Prostate gland (tissue), 2 donors: ENCODE measurements around the gene IVD. TPM values are rescaled to one million over a fixed set of nuclear protein-coding genes. Genes with fewer than 3 reads are reported as not detected.

Experiments used
- DNase-seq: peaks from one replicate; pipeline ENCODE4 v3.0.0-alpha.2; 2019; ENCODE audit warnings: low spot score
- H3K27ac ChIP-seq, 2 donors: fragments of 200-600 bp; sonication (generic); 2 replicates each; pipeline ENCODE4 v1.5.1; 2017 to 2019
- H3K27me3 ChIP-seq: fragments of 200-600 bp; sonication (generic); replicated peaks from 2 replicates; pipeline ENCODE4 v1.5.1; 2019; ENCODE audit not compliant: insufficient read depth
- H3K36me3 ChIP-seq, 2 donors: fragments of 200-600 bp; sonication (generic); 1 replicate in 1 of 2; 2 replicates in 1 of 2; pipeline versions ENCODE4 v1.5.1 to v1.8.1; 2017 to 2019
- H3K4me1 ChIP-seq: fragments of 200-600 bp; sonication (generic); replicated peaks from 2 replicates; pipeline ENCODE4 v1.5.1; 2019
- H3K4me3 ChIP-seq, 2 donors: fragments of 200-600 bp; sonication (generic); 2 replicates each; pipeline ENCODE4 v1.5.1; 2017 to 2019
- H3K9me3 ChIP-seq: fragments of 200-600 bp; sonication (generic); 2 replicates; pipeline ENCODE4 v1.5.1; 2017
- POLR2A ChIP-seq: fragments of 450-650 bp; IDR thresholded peaks from one replicate; pipeline ENCODE4 v1.6.1; 2016; ENCODE audit warnings: antibody characterized with exemption, mild to moderate bottlenecking
- POLR2AphosphoS5 ChIP-seq: sonication (generic); formaldehyde crosslinking; IDR thresholded peaks from one replicate; pipeline ENCODE4 v1.6.1; 2017; ENCODE audit warnings: antibody characterized with exemption
- WGBS: methylation state at CpG from one replicate; pipeline ENCODE4 v1.1.5; 2018; 5-methylcytosine and 5-hydroxymethylcytosine counted together
- intact Hi-C: fragments of 100-400 bp; cut with DNase I; formaldehyde crosslinking; loops from one replicate; pipeline ENCODE4 v1.14.2; 2022
- total RNA-seq, 2 donors: library from RNA; depleted of rRNA; stranded (reverse); fragments of >200 nt; gene quantifications; one replicate each; pipeline ENCODE4 v1.1.0, GENCODE V29; 2016
- TF ChIP-seq, protein P1 (sequence below), 4 experiments: fragments of 200-600 bp in 2 of 4; fragments of 450-650 bp in 2 of 4; sonication (generic) in 2 of 4; IDR thresholded peaks; 1 replicate in 3 of 4; 2 replicates in 1 of 4; pipeline ENCODE4 v1.5.1; 2016 to 2019; ENCODE audit warnings: antibody characterized with exemption in 4 of 4, mild to moderate bottlenecking in 2 of 4, moderate library complexity in 2 of 4

Gene IVD
- total RNA-seq, 2 donors from 2014 or later: 112 to 115 TPM

DNA sequence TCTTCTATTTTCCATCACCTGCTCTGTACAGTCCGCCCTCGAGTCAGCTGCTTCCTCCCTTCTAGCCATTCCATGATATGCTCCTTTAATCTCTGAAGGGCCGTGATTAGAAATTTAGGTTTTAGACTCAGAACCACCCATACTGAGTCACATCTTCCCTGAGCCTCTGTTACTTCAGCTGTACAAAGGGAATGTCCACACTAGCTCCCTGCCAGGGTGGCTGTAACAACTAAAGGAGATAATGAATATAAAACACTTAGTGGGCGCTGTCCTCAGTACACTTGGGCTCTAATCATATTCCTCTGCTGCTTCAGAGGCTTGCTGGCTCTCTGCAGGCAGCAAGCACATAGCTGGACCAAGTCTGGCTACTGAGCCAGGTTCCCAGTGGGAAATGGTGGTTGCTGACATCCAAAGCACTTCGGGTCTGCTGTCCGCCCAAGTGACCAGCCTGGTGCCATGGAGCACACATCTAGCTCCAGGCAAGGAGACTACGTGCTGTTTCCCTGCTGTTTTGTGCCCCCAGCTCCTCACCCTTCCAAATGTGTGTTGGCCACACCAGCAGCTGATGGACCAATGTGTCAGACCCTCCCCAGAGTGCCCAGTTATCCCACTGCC is 64.3 kb downstream of the IVD start:
- Histone ChIP-seq H3K36me3 (peaks cover 3 to 7% of the 10 kb centered on the region in 2 donors), H3K27ac (peak overlapping the region; percentile 80 to 87), H3K27me3 (no peaks in the 10 kb centered on the region), H3K4me3 (peak overlapping the region in 1 of 2 donors; percentile 92), H3K9me3 (no peaks in the 10 kb centered on the region), H3K4me1 (peaks cover 4% of the 10 kb centered on the region)
- intact Hi-C loops: no loop called here
- WGBS: 82% methylated on average over 7 of the region's 7 CpGs
- no peak for DNase-seq
- TF ChIP-seq POLR2AphosphoS5 (no peak), POLR2A (no peak)
- TF ChIP-seq, protein P1, sequence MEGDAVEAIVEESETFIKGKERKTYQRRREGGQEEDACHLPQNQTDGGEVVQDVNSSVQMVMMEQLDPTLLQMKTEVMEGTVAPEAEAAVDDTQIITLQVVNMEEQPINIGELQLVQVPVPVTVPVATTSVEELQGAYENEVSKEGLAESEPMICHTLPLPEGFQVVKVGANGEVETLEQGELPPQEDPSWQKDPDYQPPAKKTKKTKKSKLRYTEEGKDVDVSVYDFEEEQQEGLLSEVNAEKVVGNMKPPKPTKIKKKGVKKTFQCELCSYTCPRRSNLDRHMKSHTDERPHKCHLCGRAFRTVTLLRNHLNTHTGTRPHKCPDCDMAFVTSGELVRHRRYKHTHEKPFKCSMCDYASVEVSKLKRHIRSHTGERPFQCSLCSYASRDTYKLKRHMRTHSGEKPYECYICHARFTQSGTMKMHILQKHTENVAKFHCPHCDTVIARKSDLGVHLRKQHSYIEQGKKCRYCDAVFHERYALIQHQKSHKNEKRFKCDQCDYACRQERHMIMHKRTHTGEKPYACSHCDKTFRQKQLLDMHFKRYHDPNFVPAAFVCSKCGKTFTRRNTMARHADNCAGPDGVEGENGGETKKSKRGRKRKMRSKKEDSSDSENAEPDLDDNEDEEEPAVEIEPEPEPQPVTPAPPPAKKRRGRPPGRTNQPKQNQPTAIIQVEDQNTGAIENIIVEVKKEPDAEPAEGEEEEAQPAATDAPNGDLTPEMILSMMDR (IDR thresholded peaks at IDR 0.05): no peak

DNA sequence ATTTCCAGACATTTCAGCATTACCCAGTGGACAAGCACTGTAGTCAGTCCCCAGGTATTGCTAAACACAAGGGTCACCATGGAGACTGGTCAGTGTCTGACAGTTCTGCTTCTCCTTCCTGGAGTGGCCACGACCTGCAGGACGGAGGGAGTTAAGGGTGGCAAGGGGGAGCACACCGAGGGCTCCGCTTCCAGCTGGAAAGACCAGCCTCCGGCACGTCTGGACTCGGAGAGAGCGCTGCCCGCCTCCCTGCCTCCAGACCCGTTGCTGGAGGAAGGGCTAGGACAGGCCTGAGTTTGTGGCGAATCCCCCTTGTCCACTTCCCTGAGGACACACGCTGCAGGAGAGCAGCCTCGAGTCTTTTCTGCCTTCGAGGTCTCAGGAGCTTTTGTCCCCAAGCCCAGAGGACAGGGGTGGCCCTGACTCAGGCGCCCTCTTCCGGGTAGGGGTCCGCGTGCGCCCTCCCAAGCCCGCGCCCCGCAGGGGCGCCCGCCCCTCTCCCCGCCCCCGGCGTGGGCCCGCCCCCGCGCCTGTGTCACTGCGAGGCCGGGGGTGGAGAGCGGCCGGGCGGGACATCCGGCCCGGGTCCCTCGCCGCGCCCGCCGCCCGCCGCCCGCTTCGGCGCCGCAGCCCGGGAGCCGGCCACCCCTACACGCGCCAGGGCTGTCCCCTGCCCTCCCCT is 65.0 kb downstream of the IVD start, which contains the start of gene CHST14:
TSS of gene CHST14 (plus strand) at position 562 of the 682 bp plus-strand sequence. CDS start 230 bp downstream, outside the sequence.
- peak; percentile 31 for DNase-seq
- Histone ChIP-seq H3K27me3 (no peaks in the 10 kb centered on the region), H3K36me3 (peaks cover 3 to 6% of the 10 kb centered on the region in 2 donors), H3K9me3 (no peaks in the 10 kb centered on the region), H3K27ac (peak within 1 kb of the TSS; percentile 80 to 87), H3K4me3 (peak within 1 kb of the TSS; percentile 82 to 92), H3K4me1 (peaks cover 4% of the 10 kb centered on the region)
- 0% methylated on average over 13 of the region's 52 CpGs for WGBS
- no peak for TF ChIP-seq POLR2A
- peak; percentile 12 for TF ChIP-seq POLR2AphosphoS5
- TF ChIP-seq, protein P1 (IDR thresholded peaks at IDR 0.05): no peak
- intact Hi-C loops: no loop called here

Other genes starting within 250 kb of the IVD start
- gene BUB1B, start 244.7 kb upstream of the IVD start, total RNA-seq: 1 to 10 TPM; 2.5 to 8.2 TPM
- 100 to 1,000 TPM in 1 of 2 donors, 10 to 100 TPM in 1; 13.8 to 190 TPM for gene PAK6, start 166.7 kb upstream of the IVD start, total RNA-seq
- 1 to 10 TPM in 1 of 2 donors, not detected in 1; 2.7 TPM for gene ANKRD63, start 122.7 kb upstream of the IVD start, total RNA-seq
- 10 to 100 TPM in 1 of 2 donors, 1 to 10 TPM in 1; 1.5 to 13.0 TPM for gene PLCB2, start 97.9 kb upstream of the IVD start, total RNA-seq
- gene INAFM2, start 82.1 kb upstream of the IVD start, total RNA-seq: 10 to 100 TPM; 18.7 to 24.3 TPM
- gene CCDC9B, start 64.9 kb upstream of the IVD start, total RNA-seq: 10 to 100 TPM in 1 of 2 donors, 1 to 10 TPM in 1; 9.0 to 29.7 TPM
- gene PHGR1, start 54.8 kb upstream of the IVD start, total RNA-seq: not detected
- 1 to 10 TPM in 1 of 2 donors, under 1 TPM in 1; 0.27 to 1.6 TPM for gene DISP2, start 47.6 kb upstream of the IVD start, total RNA-seq
- 10 to 100 TPM; 12.9 to 19.8 TPM for gene KNSTRN, start 23.1 kb upstream of the IVD start, total RNA-seq
- 10 to 100 TPM; 17.0 to 39.4 TPM for gene BAHD1, start 35.2 kb downstream of the IVD start, total RNA-seq
- gene CHST14, start 65.2 kb downstream of the IVD start, total RNA-seq: 10 to 100 TPM; 14.9 to 22.3 TPM
- gene CCDC32, start 159.2 kb downstream of the IVD start, total RNA-seq: 10 to 100 TPM; 17.5 to 27.5 TPM
- 10 to 100 TPM; 11.2 to 24.1 TPM for gene RPUSD2, start 163.5 kb downstream of the IVD start, total RNA-seq
- gene KNL1, start 188.5 kb downstream of the IVD start, total RNA-seq: 10 to 100 TPM in 1 of 2 donors, 1 to 10 TPM in 1; 1.6 to 18.7 TPM